NCI-H128 (cell line): ENCODE data around the gene MELK.

Experiments
- DNase-seq: peaks from one replicate; lab custom pipeline; 2025; ENCODE audit not compliant: unreplicated experiment; lab: John Stamatoyannopoulos, UW

MELK gene

GRCh38 chr9:36665921-36666431, 93.3 kb downstream of the MELK start:
- no peak for DNase-seq

GRCh38 chr9:36671561-36671960, 98.9 kb downstream of the MELK start:
- DNase-seq: no peak

GRCh38 chr9:36676091-36676490, 103.4 kb downstream of the MELK start:
- no peak for DNase-seq

- DNase-seq: no peak
Observed at GRCh38 chr9:36676778-36677485, 104.2 kb downstream of the MELK start.

GRCh38 chr9:36677611-36678010, 104.9 kb downstream of the MELK start:
- no peak for DNase-seq

GRCh38 chr9:36679710-36680109, 107.0 kb downstream of the MELK start:
- DNase-seq: no peak

GRCh38 chr9:36686471-36686870, 113.8 kb downstream of the MELK start:
- DNase-seq: no peak

GRCh38 chr9:36690412-36691168, 117.9 kb downstream of the MELK start:
- no peak for DNase-seq

GRCh38 chr9:36691671-36692070, 119.0 kb downstream of the MELK start:
- DNase-seq: no peak

- DNase-seq: no peak
Observed at GRCh38 chr9:36698984-36699383, 126.3 kb downstream of the MELK start.

GRCh38 chr9:36704148-36704547, 131.5 kb downstream of the MELK start:
- DNase-seq: no peak

GRCh38 chr9:36713515-36714490, 141.1 kb downstream of the MELK start:
- DNase-seq: no peak

GRCh38 chr9:36716496-36716895, 143.8 kb downstream of the MELK start:
- no peak for DNase-seq

GRCh38 chr9:36717276-36717675, 144.6 kb downstream of the MELK start:
- no peak for DNase-seq

- DNase-seq: no peak
Observed at GRCh38 chr9:36718612-36719011, 145.9 kb downstream of the MELK start.

GRCh38 chr9:36720043-36720442, 147.3 kb downstream of the MELK start:
- no peak for DNase-seq

- DNase-seq: no peak
Observed at GRCh38 chr9:36721846-36722588, 149.3 kb downstream of the MELK start.

GRCh38 chr9:36725777-36726356, 153.2 kb downstream of the MELK start:
- no peak for DNase-seq
